Neuronal stem cell (in vitro differentiated cells): Measurements from ENCODE around the gene CTSS.

Source experiments
- DNase-seq: peaks from one replicate; pipeline ENCODE4 v3.0.0-alpha.2; 2013; ENCODE audit warnings: low spot score
- H2AFZ ChIP-seq: one replicate; pipeline ENCODE4 v1.6.1; 2013; ENCODE audit warnings: mild to moderate bottlenecking, low read length, inconsistent platforms
- H2AK5ac ChIP-seq: 2 replicates; pipeline ENCODE4 v1.6.1; 2013; ENCODE audit warnings: low read depth, mild to moderate bottlenecking, inconsistent platforms, low read length, moderate library complexity, mixed read lengths
- H2BK120ac ChIP-seq: 2 replicates; pipeline ENCODE4 v1.6.1; 2013; ENCODE audit warnings: low read depth, mild to moderate bottlenecking, inconsistent platforms, low read length, moderate library complexity, mixed read lengths
- H2BK12ac ChIP-seq: one replicate; pipeline ENCODE4 v1.6.1; 2013; ENCODE audit warnings: low read length, inconsistent platforms
- H2BK15ac ChIP-seq: 2 replicates; pipeline ENCODE4 v1.6.1; 2013; ENCODE audit warnings: mild to moderate bottlenecking, low read length, inconsistent platforms, mixed read lengths
- H2BK5ac ChIP-seq: one replicate; pipeline ENCODE4 v1.6.1; 2013; ENCODE audit warnings: inconsistent platforms, mild to moderate bottlenecking, low read length, moderate library complexity
- H3K14ac ChIP-seq: one replicate; pipeline ENCODE4 v1.6.1; 2013; ENCODE audit warnings: low read length, inconsistent platforms
- H3K18ac ChIP-seq: 2 replicates; pipeline ENCODE4 v1.6.1; 2013; ENCODE audit warnings: low read length, inconsistent platforms
- H3K23ac ChIP-seq: 2 replicates; pipeline ENCODE4 v1.6.1; 2013; ENCODE audit warnings: low read depth, mild to moderate bottlenecking, mixed read lengths, low read length, inconsistent platforms; ENCODE audit not compliant: poor library complexity
- H3K27ac ChIP-seq: replicated peaks from 3 replicates; pipeline ENCODE4 v1.5.1; 2013; ENCODE audit warnings: low read length, inconsistent platforms
- H3K27me3 ChIP-seq, 3 experiments: 2 replicates each; pipeline ENCODE4 v1.6.1; 2013; ENCODE audit warnings: low read length in 3 of 3, mild to moderate bottlenecking in 2 of 3, inconsistent platforms in 1 of 3, low read depth in 1 of 3, mixed read lengths in 1 of 3, moderate library complexity in 1 of 3; ENCODE audit not compliant: control insufficient read depth in 3 of 3, insufficient read depth in 3 of 3
- H3K36me3 ChIP-seq, 2 donors: replicated peaks in 1 of 2; 2 replicates each; pipeline ENCODE4 v1.6.1; 2013; ENCODE audit warnings: low read length in 2 of 2; ENCODE audit not compliant: control insufficient read depth in 2 of 2, insufficient read depth in 2 of 2
- H3K4ac ChIP-seq: 2 replicates; pipeline ENCODE4 v1.6.1; 2013; ENCODE audit warnings: inconsistent platforms, mild to moderate bottlenecking, low read length, moderate library complexity
- H3K4me1 ChIP-seq, 2 donors: 1 replicate in 1 of 2; 2 replicates in 1 of 2; pipeline ENCODE4 v1.6.1; 2013; ENCODE audit warnings: low read length in 2 of 2, low read depth in 1 of 2; ENCODE audit not compliant: control insufficient read depth in 2 of 2, insufficient read depth in 1 of 2
- H3K4me2 ChIP-seq: one replicate; pipeline ENCODE4 v1.6.1; 2013; ENCODE audit warnings: mild to moderate bottlenecking, low read length, inconsistent platforms; ENCODE audit not compliant: insufficient read depth, poor library complexity, severe bottlenecking
- H3K4me3 ChIP-seq, 2 donors: 2 replicates each; pipeline ENCODE4 v1.5.1; 2013; ENCODE audit warnings: low read length in 2 of 2, mild to moderate bottlenecking in 2 of 2, inconsistent platforms in 1 of 2, moderate library complexity in 1 of 2
- H3K79me1 ChIP-seq: one replicate; pipeline ENCODE4 v1.6.1; 2013; ENCODE audit warnings: low read depth, mild to moderate bottlenecking, inconsistent platforms, low read length, moderate library complexity
- H3K9ac ChIP-seq: one replicate; pipeline ENCODE4 v1.6.1; 2013; ENCODE audit warnings: mild to moderate bottlenecking, low read depth, low read length, inconsistent platforms; ENCODE audit not compliant: poor library complexity
- H3K9me3 ChIP-seq, 2 donors: replicated peaks in 1 of 2; 2 replicates each; pipeline versions ENCODE3 to v1.6.1; 2013; ENCODE audit warnings: low read length in 2 of 2, mild to moderate bottlenecking in 2 of 2, inconsistent platforms in 1 of 2, low read depth in 1 of 2, mixed read lengths in 1 of 2, moderate library complexity in 1 of 2; ENCODE audit not compliant: control insufficient read depth in 2 of 2, insufficient read depth in 1 of 2
- H4K8ac ChIP-seq: one replicate; pipeline ENCODE4 v1.6.1; 2013; ENCODE audit warnings: low read depth, mild to moderate bottlenecking, inconsistent platforms, low read length, moderate library complexity
- H4K91ac ChIP-seq: one replicate; pipeline ENCODE4 v1.6.1; 2013; ENCODE audit warnings: low read length, low read depth, mild to moderate bottlenecking, inconsistent platforms; ENCODE audit not compliant: poor library complexity
- WGBS, 2 donors: extraction: QIAGEN DNeasy Blood & Tissue Kit; methylation state at CpG; one replicate each; pipeline ENCODE4 v1.1.7; 2013; ENCODE audit warnings: missing lambda C conversion rate in 2 of 2, mixed read lengths in 1 of 2; ENCODE audit not compliant: insufficient read length in 2 of 2, insufficient replicate concordance in 1 of 2; ENCODE audit errors: extremely low coverage in 2 of 2; 5-methylcytosine and 5-hydroxymethylcytosine counted together

CTSS gene

DNA sequence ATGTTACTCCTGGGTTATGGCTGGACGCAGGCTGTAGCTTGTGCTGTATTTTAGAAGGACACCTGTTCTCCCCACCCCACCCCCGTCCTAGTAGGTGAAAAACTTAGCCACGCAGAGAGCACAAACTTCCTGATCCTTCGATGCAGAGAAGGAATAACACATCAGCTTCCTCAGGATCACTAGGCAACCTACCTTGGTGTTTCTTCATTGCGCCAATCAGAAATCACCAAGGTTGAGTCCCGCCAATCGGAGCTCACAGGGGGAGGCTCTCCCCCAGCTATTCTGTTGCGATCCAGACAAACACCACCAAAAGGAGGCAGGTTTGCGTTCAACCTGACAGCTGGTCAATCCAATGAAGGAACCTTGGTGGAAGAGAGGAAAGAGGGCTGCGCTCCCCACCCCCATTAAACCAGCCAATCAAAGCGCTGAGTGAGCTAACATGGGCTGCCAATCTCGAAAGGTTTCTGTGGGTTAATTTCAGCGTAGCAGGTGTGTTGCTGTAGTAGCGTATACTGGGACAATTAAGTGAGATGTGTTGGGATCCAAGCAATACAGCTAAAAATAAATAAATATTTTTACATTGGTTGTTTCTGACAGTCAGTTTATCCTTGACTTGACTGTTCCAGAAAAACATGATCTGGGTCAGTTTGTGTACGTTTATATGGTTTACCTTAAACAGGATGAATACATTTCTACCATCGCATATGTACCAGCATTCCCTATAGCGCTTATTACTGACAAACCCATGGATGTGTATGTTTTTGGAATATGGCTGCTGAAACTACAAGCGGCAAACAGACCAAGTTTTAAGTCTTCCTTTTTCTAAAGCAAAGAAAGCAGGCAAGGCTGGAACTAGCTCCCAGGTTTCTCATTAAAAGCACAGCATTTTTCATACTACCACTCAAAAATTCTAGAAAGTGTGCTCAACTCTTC lies 68.3 kb downstream of the CTSS start, which contains the start of gene GOLPH3L:
Gene GOLPH3L (minus strand): TSS at position 160 of the 933 bp plus-strand sequence. CDS start 2,316 bp downstream, outside the sequence.
- no peak within 1 kb of the TSS for H2BK5ac ChIP-seq
- H3K4me3 ChIP-seq, result peak within 1 kb of the TSS; percentile 77 to 87
- no peak within 1 kb of the TSS for H2BK120ac ChIP-seq
- peak; percentile 96 for DNase-seq
- peaks cover 0 to 25% of the 10 kb centered on the region in 2 donors for H3K36me3 ChIP-seq
- no peaks in the 10 kb centered on the region for H3K79me1 ChIP-seq
- H3K27me3 ChIP-seq, result no peaks in the 10 kb centered on the region
- H2BK15ac ChIP-seq, result no peak within 1 kb of the TSS
- peak within 1 kb of the TSS; percentile 32 for H3K4me2 ChIP-seq
- peaks cover 0 to 6% of the 10 kb centered on the region in 2 donors for H3K4me1 ChIP-seq
- no peak within 1 kb of the TSS for H4K91ac ChIP-seq
- no peaks in the 10 kb centered on the region for H3K9me3 ChIP-seq
- H3K23ac ChIP-seq, result no peak within 1 kb of the TSS
- no peak within 1 kb of the TSS for H3K14ac ChIP-seq
- H2BK12ac ChIP-seq, result no peak within 1 kb of the TSS
- peak within 1 kb of the TSS; percentile 58 for H3K27ac ChIP-seq
- H3K18ac ChIP-seq, result peak within 1 kb of the TSS; percentile 77
- no CpG with 5 or more reads among the region's 18 CpGs for WGBS, 2 donors
- H4K8ac ChIP-seq, result no peak within 1 kb of the TSS
- H3K9ac ChIP-seq, result peak within 1 kb of the TSS; percentile 88
- H3K4ac ChIP-seq, result no peak within 1 kb of the TSS
- H2AFZ ChIP-seq, result peak within 1 kb of the TSS; percentile 82
- no peak within 1 kb of the TSS for H2AK5ac ChIP-seq

DNA sequence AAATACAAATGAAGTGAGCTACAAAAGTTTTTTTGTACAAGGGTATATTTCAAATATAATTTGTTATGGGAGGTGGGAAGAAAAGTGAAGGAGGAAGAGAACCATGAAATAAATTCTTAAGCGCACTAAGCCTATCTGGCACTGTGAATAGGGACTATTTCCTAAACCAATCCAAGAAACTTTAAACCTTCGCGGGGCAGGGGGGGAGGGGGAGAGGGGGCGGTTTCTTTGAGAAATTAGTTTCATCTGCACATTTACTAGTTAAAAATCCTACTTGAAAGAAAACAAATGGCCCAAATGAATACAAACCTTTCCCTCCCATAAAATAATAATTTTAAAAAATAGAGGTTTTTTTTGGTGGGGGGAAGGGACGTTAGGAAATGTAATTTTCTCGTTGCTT lies 69.0 kb downstream of the CTSS start:
- H3K4ac ChIP-seq, result no peak overlapping the region
- H3K79me1 ChIP-seq, result no peaks in the 10 kb centered on the region
- H3K4me2 ChIP-seq, result no peak overlapping the region
- no peak overlapping the region for H3K14ac ChIP-seq
- no peak overlapping the region for H3K18ac ChIP-seq
- H4K91ac ChIP-seq, result no peak overlapping the region
- H3K9me3 ChIP-seq, result no peaks in the 10 kb centered on the region
- H3K4me3 ChIP-seq, result peak overlapping the region; percentile 77 to 87
- H3K4me1 ChIP-seq, result peaks cover 0 to 6% of the 10 kb centered on the region in 2 donors
- no peak for DNase-seq
- no peak overlapping the region for H2BK5ac ChIP-seq
- H3K23ac ChIP-seq, result no peak overlapping the region
- peak overlapping the region; percentile 58 for H3K27ac ChIP-seq
- no peak overlapping the region for H2AK5ac ChIP-seq
- H2AFZ ChIP-seq, result peak overlapping the region; percentile 75
- no peaks in the 10 kb centered on the region for H3K27me3 ChIP-seq
- H2BK12ac ChIP-seq, result no peak overlapping the region
- no peak overlapping the region for H4K8ac ChIP-seq
- H3K9ac ChIP-seq, result peak overlapping the region; percentile 88
- peaks cover 0 to 32% of the 10 kb centered on the region in 2 donors for H3K36me3 ChIP-seq
- WGBS, 2 donors, result no CpG with 5 or more reads among the region's 6 CpGs
- no peak overlapping the region for H2BK120ac ChIP-seq
- H2BK15ac ChIP-seq, result no peak overlapping the region

DNA sequence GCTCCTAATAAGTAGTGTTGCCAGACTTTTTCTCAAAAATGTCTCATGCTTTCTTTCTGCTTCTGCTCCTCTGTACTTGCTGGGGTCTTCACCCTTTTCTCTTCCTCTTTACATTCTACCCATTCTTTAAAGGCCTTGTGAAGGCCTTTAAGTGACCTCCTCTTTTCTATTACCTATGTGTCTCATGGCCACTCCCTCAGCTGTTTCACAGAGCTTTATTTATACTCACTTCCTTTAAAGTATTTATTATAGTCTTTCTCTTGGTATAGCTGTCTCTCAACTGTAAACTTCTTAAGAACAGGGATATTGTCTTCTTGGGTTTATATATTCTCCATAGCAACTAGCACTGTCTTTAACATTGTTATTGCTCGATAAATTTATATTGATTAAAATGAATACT lies 69.4 kb downstream of the CTSS start:
- H3K4me3 ChIP-seq, result peak overlapping the region in 1 of 2 donors; percentile 77
- peak overlapping the region; percentile 1 for H2AFZ ChIP-seq
- no peak overlapping the region for H2BK120ac ChIP-seq
- H3K18ac ChIP-seq, result no peak overlapping the region
- no peak overlapping the region for H3K4ac ChIP-seq
- H2AK5ac ChIP-seq, result no peak overlapping the region
- H3K14ac ChIP-seq, result no peak overlapping the region
- H3K23ac ChIP-seq, result no peak overlapping the region
- no peak overlapping the region for H3K9ac ChIP-seq
- no peaks in the 10 kb centered on the region for H3K9me3 ChIP-seq
- H3K4me2 ChIP-seq, result peak overlapping the region; percentile 32
- H3K4me1 ChIP-seq, result peaks cover 0 to 6% of the 10 kb centered on the region in 2 donors
- H4K91ac ChIP-seq, result no peak overlapping the region
- DNase-seq, result no peak
- no CpG with 5 or more reads among the region's 1 CpG for WGBS, 2 donors
- no peak overlapping the region for H3K27ac ChIP-seq
- no peak overlapping the region for H2BK5ac ChIP-seq
- H2BK12ac ChIP-seq, result no peak overlapping the region
- H3K36me3 ChIP-seq, result peaks cover 0 to 36% of the 10 kb centered on the region in 2 donors
- H3K27me3 ChIP-seq, result no peaks in the 10 kb centered on the region
- H2BK15ac ChIP-seq, result no peak overlapping the region
- H3K79me1 ChIP-seq, result no peaks in the 10 kb centered on the region
- H4K8ac ChIP-seq, result no peak overlapping the region

DNA sequence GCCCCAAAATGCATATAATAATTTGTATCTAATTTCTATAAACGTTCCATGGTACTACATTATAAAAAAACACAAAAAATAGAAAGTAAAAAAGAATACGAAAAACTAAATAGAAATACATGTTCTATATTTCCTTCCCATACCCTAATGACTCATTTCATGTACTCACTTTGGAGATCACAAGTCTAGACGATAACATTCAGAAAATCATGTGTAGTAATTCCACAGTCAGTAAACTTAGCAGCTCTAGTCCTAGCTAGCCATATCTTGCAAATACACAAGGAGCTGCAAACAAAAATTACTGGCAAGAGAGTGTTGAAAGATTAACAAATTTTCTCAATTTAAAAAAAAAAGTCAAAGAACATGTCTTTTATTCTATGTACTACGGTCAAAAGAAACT lies 70.0 kb downstream of the CTSS start:
- Histone ChIP-seq H2BK120ac (no peak overlapping the region), H3K27me3 (no peaks in the 10 kb centered on the region), H3K9me3 (no peaks in the 10 kb centered on the region), H3K4me3 (no peak overlapping the region), H4K91ac (no peak overlapping the region), H3K14ac (no peak overlapping the region), H3K4me1 (peaks cover 0 to 6% of the 10 kb centered on the region in 2 donors), H2AK5ac (no peak overlapping the region), H3K79me1 (no peaks in the 10 kb centered on the region), H3K36me3 (peaks cover 0 to 42% of the 10 kb centered on the region in 2 donors), H2AFZ (no peak overlapping the region), H3K23ac (no peak overlapping the region), H2BK12ac (no peak overlapping the region), H4K8ac (no peak overlapping the region), H2BK5ac (no peak overlapping the region), H3K9ac (no peak overlapping the region), H2BK15ac (no peak overlapping the region), H3K4ac (no peak overlapping the region), H3K18ac (no peak overlapping the region), H3K4me2 (no peak overlapping the region), H3K27ac (no peak overlapping the region)
- no CpG with 5 or more reads among the region's 4 CpGs for WGBS, 2 donors
- DNase-seq, result no peak
